Stimulated activated CD4-positive, alpha-beta T cell treated with anti-CD3 and anti-CD28 coated beads, Interleukin-1b, Interleukin-23, amount 100 ng/mL, for 48 hours (primary cell): ENCODE results near the gene LTA4H.

Experiments
- DNase-seq: peaks from one replicate; pipeline ENCODE4 v3.0.0-alpha.2; 2020

The LTA4H gene

GRCh38 chr12:95953000-95953399 lies 82.4 kb downstream of the LTA4H start:
- no peak for DNase-seq

- no peak for DNase-seq
These were observed 83.9 kb downstream of the LTA4H start for GRCh38 chr12:95951515-95951914.
